ENCODE data around the gene PFKFB3.
"Not testable (repeated sequence)": the region's sequence is repeated elsewhere in the genome, so short reads cannot be mapped to it uniquely, and the experiment has no call there.

Gene PFKFB3

DNA sequence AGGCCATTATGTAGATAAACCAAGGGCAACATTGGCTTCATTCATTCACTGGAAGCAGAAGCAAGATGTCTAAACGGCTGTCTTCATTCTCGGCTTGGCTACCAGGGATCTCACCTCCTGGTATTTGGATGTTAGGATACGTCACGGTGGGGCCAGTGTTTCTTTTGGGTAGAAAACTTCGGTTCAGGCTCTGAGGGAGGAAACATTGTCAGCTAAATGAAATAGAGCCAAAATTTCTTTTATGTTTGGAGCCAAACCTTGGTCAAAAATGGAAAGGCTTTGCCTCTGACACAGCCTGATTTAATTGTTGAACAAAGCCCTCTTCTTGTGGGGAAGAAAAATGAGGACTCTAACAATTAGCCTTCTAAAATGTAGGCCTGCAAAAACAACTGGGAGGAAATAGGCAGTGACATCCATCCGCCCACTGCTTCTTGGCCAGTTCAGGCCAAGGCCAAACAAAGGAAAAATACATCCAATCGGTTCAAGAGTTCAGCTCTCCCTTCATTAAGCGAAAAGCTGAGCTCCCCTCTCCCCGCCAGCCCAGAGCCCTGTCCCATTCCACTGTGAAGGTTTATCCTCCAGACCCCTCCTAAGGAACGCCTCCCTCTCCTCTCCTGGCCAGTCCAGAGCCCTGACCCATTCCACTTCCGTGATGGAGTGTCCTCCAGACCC lies 44.4 kb downstream of the PFKFB3 start:
- H3K4me1 Mint-ChIP-seq, result no peaks in the 10 kb centered on the region
- no peaks in the 10 kb centered on the region for H3K36me3 Mint-ChIP-seq
- H3K4me3 Mint-ChIP-seq, result no peak overlapping the region
- H3K27ac Mint-ChIP-seq, result no peak overlapping the region
- no peaks in the 10 kb centered on the region for H3K27me3 Mint-ChIP-seq
- H3K9me3 Mint-ChIP-seq, result no peaks in the 10 kb centered on the region

- not testable (repeated sequence) for H3K27me3 Mint-ChIP-seq, H3K9me3 Mint-ChIP-seq, H3K36me3 Mint-ChIP-seq, H3K4me1 Mint-ChIP-seq, H3K27ac Mint-ChIP-seq, H3K4me3 Mint-ChIP-seq
Measured at GRCh38 chr10:6248908-6249307, 46.2 kb downstream of the PFKFB3 start.

GRCh38 chr10:6249698-6250097 lies 47.0 kb downstream of the PFKFB3 start:
- Mint-ChIP-seq H3K36me3 (no peaks in the 10 kb centered on the region), H3K4me3 (no peak overlapping the region), H3K4me1 (no peaks in the 10 kb centered on the region), H3K27me3 (no peaks in the 10 kb centered on the region), H3K9me3 (no peaks in the 10 kb centered on the region), H3K27ac (no peak overlapping the region)

- H3K36me3 Mint-ChIP-seq, result no peaks in the 10 kb centered on the region
Measured at GRCh38 chr10:6250745-6251144, 48.0 kb downstream of the PFKFB3 start.

GRCh38 chr10:6254201-6254600 lies 51.5 kb downstream of the PFKFB3 start:
- Mint-ChIP-seq H3K9me3 (peaks cover 2% of the 10 kb centered on the region), H3K36me3 (peaks cover 2% of the 10 kb centered on the region), H3K4me3 (no peak overlapping the region), H3K4me1 (no peaks in the 10 kb centered on the region), H3K27me3 (no peaks in the 10 kb centered on the region), H3K27ac (no peak overlapping the region)

More at GRCh38 chr10:6250745-6251144, 48.0 kb downstream of the PFKFB3 start:
- no peaks in the 10 kb centered on the region for H3K9me3 Mint-ChIP-seq
- H3K27me3 Mint-ChIP-seq, result no peaks in the 10 kb centered on the region
- no peak overlapping the region for H3K27ac Mint-ChIP-seq
- H3K4me1 Mint-ChIP-seq, result no peaks in the 10 kb centered on the region
- H3K4me3 Mint-ChIP-seq, result no peak overlapping the region

GRCh38 chr10:6255548-6256061 lies 52.9 kb downstream of the PFKFB3 start:
- Mint-ChIP-seq H3K36me3 (peaks cover 2% of the 10 kb centered on the region), H3K4me1 (no peaks in the 10 kb centered on the region), H3K27me3 (no peaks in the 10 kb centered on the region), H3K27ac (no peak overlapping the region), H3K9me3 (peaks cover 11% of the 10 kb centered on the region), H3K4me3 (no peak overlapping the region)

GRCh38 chr10:6256439-6256838 lies 53.7 kb downstream of the PFKFB3 start:
- Mint-ChIP-seq H3K4me3 (no peak overlapping the region), H3K27me3 (no peaks in the 10 kb centered on the region), H3K4me1 (no peaks in the 10 kb centered on the region), H3K27ac (no peak overlapping the region), H3K36me3 (peaks cover 7% of the 10 kb centered on the region), H3K9me3 (peaks cover 18% of the 10 kb centered on the region)

DNA sequence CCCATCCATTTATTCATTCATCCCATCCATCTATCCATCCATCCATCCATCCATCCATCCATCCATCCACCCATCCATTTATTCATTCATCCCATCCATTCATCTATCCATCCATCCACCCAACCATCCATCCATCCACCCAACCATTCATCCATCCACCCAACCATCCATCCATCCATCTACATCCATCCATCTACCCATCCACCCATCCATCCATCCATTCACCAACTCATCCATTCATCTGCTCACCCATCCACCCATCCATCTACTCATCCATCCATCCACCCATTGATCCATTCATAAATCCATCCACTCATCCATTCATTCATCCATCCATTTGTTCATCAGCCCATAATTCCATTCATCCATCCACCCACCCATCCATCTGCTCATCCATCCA lies 56.4 kb downstream of the PFKFB3 start:
- H3K9me3 Mint-ChIP-seq, result peaks cover 18% of the 10 kb centered on the region
- no peaks in the 10 kb centered on the region for H3K27me3 Mint-ChIP-seq
- no peak overlapping the region for H3K27ac Mint-ChIP-seq
- peaks cover 11% of the 10 kb centered on the region for H3K36me3 Mint-ChIP-seq
- no peaks in the 10 kb centered on the region for H3K4me1 Mint-ChIP-seq
- H3K4me3 Mint-ChIP-seq, result no peak overlapping the region

- Mint-ChIP-seq H3K4me1 (no peaks in the 10 kb centered on the region), H3K36me3 (peaks cover 11% of the 10 kb centered on the region)
Measured at GRCh38 chr10:6260843-6261242, 58.1 kb downstream of the PFKFB3 start.

DNA sequence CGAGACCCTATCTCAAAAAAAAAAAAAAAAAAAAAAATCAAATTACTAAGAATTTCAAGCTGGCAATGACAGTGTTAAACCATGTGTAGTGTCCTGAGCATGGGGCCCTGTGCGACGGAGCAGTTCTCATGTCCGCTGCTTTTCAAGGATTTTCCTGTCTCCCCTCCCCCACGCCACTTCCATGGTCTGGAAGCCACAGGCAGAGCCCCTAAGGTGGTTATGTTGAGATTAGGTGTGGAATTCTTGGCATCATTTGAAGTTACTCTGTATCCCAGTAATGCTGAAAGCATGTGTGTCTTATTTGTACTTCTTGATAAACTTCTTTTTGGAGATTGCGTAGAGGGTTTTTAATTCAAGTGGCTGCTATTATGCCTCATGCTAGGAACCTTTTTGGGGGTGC lies 65.2 kb downstream of the PFKFB3 start:
- Mint-ChIP-seq H3K27ac (no peak overlapping the region), H3K4me3 (no peak overlapping the region), H3K36me3 (no peaks in the 10 kb centered on the region), H3K4me1 (peaks cover 28% of the 10 kb centered on the region), H3K9me3 (no peaks in the 10 kb centered on the region), H3K27me3 (no peaks in the 10 kb centered on the region)

More at GRCh38 chr10:6260843-6261242, 58.1 kb downstream of the PFKFB3 start:
- Mint-ChIP-seq H3K4me3 (no peak overlapping the region), H3K27me3 (no peaks in the 10 kb centered on the region), H3K9me3 (peaks cover 18% of the 10 kb centered on the region), H3K27ac (no peak overlapping the region)

DNA sequence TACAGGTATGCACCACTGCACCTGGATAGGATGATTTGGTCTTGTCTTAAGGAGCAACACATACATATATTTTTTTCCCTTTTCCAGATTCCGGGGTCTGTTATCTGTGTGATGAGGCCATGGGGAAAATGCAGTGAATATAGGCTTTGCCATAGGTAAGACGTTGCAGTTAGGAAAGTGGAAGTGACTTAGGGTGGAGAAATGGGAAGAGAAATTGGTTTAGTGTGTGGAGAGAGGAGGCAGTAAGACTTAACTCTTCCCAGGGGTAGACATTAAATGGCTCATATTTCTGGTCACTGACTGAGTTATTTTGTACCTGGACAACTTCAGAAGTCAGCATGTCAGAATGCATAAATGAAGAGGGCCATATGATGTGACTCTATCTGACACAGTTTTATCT lies 66.7 kb downstream of the PFKFB3 start:
- peak overlapping the region; percentile 31 for H3K4me3 Mint-ChIP-seq
- H3K9me3 Mint-ChIP-seq, result no peaks in the 10 kb centered on the region
- H3K36me3 Mint-ChIP-seq, result no peaks in the 10 kb centered on the region

DNA sequence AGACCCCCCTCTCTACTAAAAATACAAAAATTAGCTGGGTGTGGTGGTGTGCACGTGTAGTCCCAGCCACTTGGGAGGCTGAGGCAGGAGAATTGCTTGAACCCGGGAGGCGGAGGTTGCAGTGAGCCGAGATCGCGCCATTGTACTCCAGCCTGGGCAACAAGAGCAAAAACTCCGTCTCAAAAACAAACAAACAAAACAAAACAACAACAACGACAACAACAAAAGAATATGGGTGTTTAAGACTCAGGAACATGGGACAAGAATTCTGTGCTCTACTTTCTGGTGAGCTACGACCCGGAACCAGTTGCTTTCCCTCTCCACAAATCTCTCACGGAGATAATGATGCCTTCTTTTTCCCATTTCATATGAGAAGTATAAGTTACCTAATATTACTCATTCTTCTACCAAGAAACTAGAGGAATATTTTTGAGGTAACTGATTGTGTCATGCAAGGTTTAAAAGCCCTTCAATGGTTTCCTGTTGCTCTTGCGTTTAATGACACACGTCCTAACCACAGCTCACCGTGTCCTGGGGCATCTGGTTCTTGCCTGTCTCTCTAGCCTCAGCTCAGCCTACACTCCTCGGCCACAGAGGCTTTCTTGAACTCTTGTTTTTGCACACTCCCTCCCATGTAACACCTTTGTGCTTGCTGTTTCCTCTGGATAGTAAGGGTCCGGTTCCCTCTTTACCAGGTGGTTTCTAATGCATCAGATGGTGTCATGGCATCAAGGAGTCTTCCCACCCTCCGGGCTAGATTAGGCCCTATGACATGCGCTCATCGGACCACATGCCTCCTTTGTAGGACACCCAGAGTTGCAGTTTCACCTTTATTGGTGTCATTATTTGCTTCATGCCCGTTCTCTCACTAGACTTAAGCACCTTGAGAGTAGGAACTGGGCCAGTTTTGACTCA lies 67.5 kb downstream of the PFKFB3 start:
- Mint-ChIP-seq H3K4me1 (peaks cover 33% of the 10 kb centered on the region), H3K27me3 (no peaks in the 10 kb centered on the region), H3K9me3 (no peaks in the 10 kb centered on the region), H3K36me3 (peaks cover 4% of the 10 kb centered on the region), H3K27ac (peak overlapping the region; percentile 83), H3K4me3 (peak overlapping the region; percentile 9)

More for the DNA sequence above, 66.7 kb downstream of the PFKFB3 start:
- Mint-ChIP-seq H3K4me1 (peaks cover 28% of the 10 kb centered on the region), H3K27ac (peak overlapping the region; percentile 79), H3K27me3 (no peaks in the 10 kb centered on the region)

- H3K36me3 Mint-ChIP-seq, result peaks cover 4% of the 10 kb centered on the region
- H3K27ac Mint-ChIP-seq, result peak overlapping the region; percentile 83
- H3K4me3 Mint-ChIP-seq, result peak overlapping the region; percentile 9
Measured at GRCh38 chr10:6270951-6271350, 68.2 kb downstream of the PFKFB3 start.

GRCh38 chr10:6271663-6272062 lies 68.9 kb downstream of the PFKFB3 start:
- H3K27ac Mint-ChIP-seq, result no peak overlapping the region
- peaks cover 4% of the 10 kb centered on the region for H3K36me3 Mint-ChIP-seq
- peaks cover 44% of the 10 kb centered on the region for H3K4me1 Mint-ChIP-seq
- no peaks in the 10 kb centered on the region for H3K27me3 Mint-ChIP-seq
- no peak overlapping the region for H3K4me3 Mint-ChIP-seq
- no peaks in the 10 kb centered on the region for H3K9me3 Mint-ChIP-seq

More at GRCh38 chr10:6270951-6271350, 68.2 kb downstream of the PFKFB3 start:
- H3K9me3 Mint-ChIP-seq, result no peaks in the 10 kb centered on the region
- no peaks in the 10 kb centered on the region for H3K27me3 Mint-ChIP-seq
- H3K4me1 Mint-ChIP-seq, result peaks cover 41% of the 10 kb centered on the region

GRCh38 chr10:6272126-6272525 lies 69.4 kb downstream of the PFKFB3 start:
- Mint-ChIP-seq H3K4me1 (peaks cover 48% of the 10 kb centered on the region), H3K27ac (no peak overlapping the region), H3K4me3 (no peak overlapping the region), H3K9me3 (no peaks in the 10 kb centered on the region), H3K27me3 (no peaks in the 10 kb centered on the region), H3K36me3 (peaks cover 4% of the 10 kb centered on the region)

- Mint-ChIP-seq H3K36me3 (peaks cover 4% of the 10 kb centered on the region), H3K9me3 (no peaks in the 10 kb centered on the region), H3K27me3 (no peaks in the 10 kb centered on the region), H3K4me3 (no peak overlapping the region), H3K4me1 (peaks cover 52% of the 10 kb centered on the region), H3K27ac (no peak overlapping the region)
Measured at GRCh38 chr10:6273351-6273750, 70.6 kb downstream of the PFKFB3 start.
